Heart left ventricle (tissue), 13 donors: ENCODE measurements around the gene LRP2.

ENCODE experiments used
- CTCF ChIP-seq, 12 donors: fragments of 200-600 bp; sonication (generic) in 4 of 12; IDR thresholded peaks; one replicate each; pipeline versions ENCODE4 v1.5.0 to v1.8.0; 2018 to 2022; ENCODE audit warnings: antibody characterized with exemption in 12 of 12, mild to moderate bottlenecking in 5 of 12
- POLR2A ChIP-seq, 2 donors: fragments of 450-650 bp; IDR thresholded peaks; one replicate each; pipeline ENCODE4 v1.6.1; 2017; ENCODE audit warnings: antibody characterized with exemption in 2 of 2, mild to moderate bottlenecking in 2 of 2, moderate library complexity in 2 of 2
- donor health status: ischemic (EF 13 %, LVEDD 7.1; RV severe dilation, severe dysfunction).
- donor health status: DM: no; HTN: yes; CAD: no.
- donor health status: DM: no; HTN: no; CAD: no.
- donor health status: ischemic (EF 25% LVEDD 6.9; RV normal size, moderate dysfunction).
- donor health status: ischemic (EF 25% LVEDD 5.7; RV mildly dilated, moderate dysfunction).
- donor health status: ischemic (EF 35%, LVEDD 5.7; RV mildly dilated, moderate dysfunction).
- donor health status: nonischemic (EF 11% LVEDD 7.7; RV severe dilation, severe dysfunction).
- donor health status: DM: yes; HTN: yes; CAD: no.
- donor health status: PGD.
- donor health status: ischemic (EF 29% LVEDD 5.4; RV normal size, mild dysfunction).
- donor health status: nonischemic (EF 23%, LVEDD 6.1; RV moderate dilation, normal function).

DNA sequence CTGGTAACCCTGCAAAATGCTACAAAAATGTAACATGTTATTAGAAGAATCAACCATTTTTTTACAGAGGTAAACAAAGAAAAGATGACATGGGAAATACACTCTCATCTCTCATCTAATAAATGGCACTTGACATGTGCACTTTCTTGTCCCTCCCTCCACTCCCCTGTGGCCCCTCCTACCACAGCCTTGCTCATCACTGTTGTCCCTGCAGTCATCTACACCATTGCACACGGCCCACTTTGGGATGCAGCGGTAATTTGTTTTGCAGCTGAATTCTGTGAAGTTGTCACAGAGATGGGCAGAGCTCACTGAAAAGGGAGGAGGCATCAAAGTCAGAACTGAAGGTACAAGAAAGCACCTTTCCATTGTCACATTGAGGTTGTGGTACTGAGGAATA, 189.4 kb downstream of the LRP2 start:
- TF ChIP-seq CTCF (IDR thresholded peaks at IDR 0.05) (no peak), POLR2A (IDR thresholded peaks at IDR 0.05) (no peak)
